ENCODE measurements around the gene RNF152. TPM values are rescaled to one million over a fixed set of nuclear protein-coding genes. Genes with fewer than 3 reads are reported as not detected.

RNF152 gene
- total RNA-seq, 4 donors from 2014 or later = 20.0 to 86.1 (median 33.0) TPM

DNA sequence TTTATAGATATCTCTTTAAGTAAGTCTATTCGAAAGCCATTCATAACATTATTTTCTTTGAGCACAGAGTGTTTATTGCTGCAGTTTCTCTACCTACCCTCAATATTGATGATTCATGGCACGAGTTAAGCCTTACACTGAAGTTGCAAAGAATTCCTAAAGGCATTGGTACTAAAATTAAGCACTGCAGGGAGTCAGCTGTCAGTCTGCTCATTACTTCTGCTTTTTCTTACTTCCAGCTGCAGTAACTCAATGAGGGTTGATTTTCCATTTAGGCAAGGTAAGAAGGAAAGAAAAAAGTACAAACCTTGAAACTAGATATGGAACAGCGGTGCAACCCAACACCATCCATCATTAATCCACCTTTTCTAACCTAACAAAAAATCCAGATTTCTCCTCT lies 65.2 kb downstream of the RNF152 start:
- Histone ChIP-seq H3K27me3 (no peaks in the 10 kb centered on the region), H3K27ac (no peak overlapping the region), H3K4me3 (no peak overlapping the region), H3K36me3 (no peaks in the 10 kb centered on the region), H3K4me1 (no peaks in the 10 kb centered on the region), H3K9me3 (no peaks in the 10 kb centered on the region)
- TF ChIP-seq, protein P1, sequence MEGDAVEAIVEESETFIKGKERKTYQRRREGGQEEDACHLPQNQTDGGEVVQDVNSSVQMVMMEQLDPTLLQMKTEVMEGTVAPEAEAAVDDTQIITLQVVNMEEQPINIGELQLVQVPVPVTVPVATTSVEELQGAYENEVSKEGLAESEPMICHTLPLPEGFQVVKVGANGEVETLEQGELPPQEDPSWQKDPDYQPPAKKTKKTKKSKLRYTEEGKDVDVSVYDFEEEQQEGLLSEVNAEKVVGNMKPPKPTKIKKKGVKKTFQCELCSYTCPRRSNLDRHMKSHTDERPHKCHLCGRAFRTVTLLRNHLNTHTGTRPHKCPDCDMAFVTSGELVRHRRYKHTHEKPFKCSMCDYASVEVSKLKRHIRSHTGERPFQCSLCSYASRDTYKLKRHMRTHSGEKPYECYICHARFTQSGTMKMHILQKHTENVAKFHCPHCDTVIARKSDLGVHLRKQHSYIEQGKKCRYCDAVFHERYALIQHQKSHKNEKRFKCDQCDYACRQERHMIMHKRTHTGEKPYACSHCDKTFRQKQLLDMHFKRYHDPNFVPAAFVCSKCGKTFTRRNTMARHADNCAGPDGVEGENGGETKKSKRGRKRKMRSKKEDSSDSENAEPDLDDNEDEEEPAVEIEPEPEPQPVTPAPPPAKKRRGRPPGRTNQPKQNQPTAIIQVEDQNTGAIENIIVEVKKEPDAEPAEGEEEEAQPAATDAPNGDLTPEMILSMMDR (IDR thresholded peaks at IDR 0.05) = no peak
- no peak for TF ChIP-seq POLR2A (IDR thresholded peaks at IDR 0.05)
- intact Hi-C loops (cut with DNase I; ENCODE audit: low total_unique reads) = no loop called here
- no peak for DNase-seq

GRCh38 chr18:61825386-61825785 lies 67.4 kb downstream of the RNF152 start:
- TF ChIP-seq POLR2A (IDR thresholded peaks at IDR 0.05) = no peak
- TF ChIP-seq, protein P1 (IDR thresholded peaks at IDR 0.05) = no peak
- H3K27ac ChIP-seq = no peak overlapping the region
- no peaks in the 10 kb centered on the region for H3K36me3 ChIP-seq
- H3K27me3 ChIP-seq = no peaks in the 10 kb centered on the region
- no peak overlapping the region for H3K4me3 ChIP-seq
- intact Hi-C loops (cut with DNase I; ENCODE audit: low total_unique reads) = no loop called here
- no peak for DNase-seq
- no peaks in the 10 kb centered on the region for H3K4me1 ChIP-seq
- no peaks in the 10 kb centered on the region for H3K9me3 ChIP-seq

DNA sequence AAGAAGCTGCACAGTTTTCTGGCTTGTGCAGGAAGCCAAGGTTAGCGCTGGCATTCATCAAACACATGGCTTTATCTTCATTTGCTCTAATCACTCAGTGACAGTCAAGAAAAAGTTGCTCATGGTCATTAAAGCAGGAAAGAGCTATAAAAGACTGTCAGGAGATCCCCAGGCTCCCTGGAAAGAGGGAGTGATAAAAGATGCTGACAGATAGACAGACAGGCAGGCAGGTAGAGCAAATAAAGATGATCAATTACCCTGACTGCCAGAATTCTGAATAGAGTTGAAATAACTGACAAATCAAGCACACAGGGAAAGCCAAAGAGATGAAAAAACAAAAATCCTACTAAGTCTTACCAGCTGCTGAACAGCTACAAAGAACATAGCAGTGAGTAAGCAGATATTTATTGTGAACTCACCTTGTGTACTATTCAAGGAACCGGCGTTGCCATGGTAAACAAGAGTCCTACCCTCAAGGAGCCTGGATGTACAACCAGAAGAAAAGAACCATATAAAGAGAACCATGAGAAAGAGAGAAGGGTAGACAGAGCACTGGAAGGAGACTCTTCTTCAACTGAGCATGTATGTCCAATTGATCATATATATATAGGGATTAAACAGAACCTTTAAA lies 68.0 kb downstream of the RNF152 start:
- no peak overlapping the region for H3K4me3 ChIP-seq
- no peaks in the 10 kb centered on the region for H3K4me1 ChIP-seq
- no peaks in the 10 kb centered on the region for H3K27me3 ChIP-seq
- H3K27ac ChIP-seq = no peak overlapping the region
- no peak for DNase-seq
- intact Hi-C loops (cut with DNase I; ENCODE audit: low total_unique reads) = no loop called here
- TF ChIP-seq, protein P1 (IDR thresholded peaks at IDR 0.05) = no peak
- no peaks in the 10 kb centered on the region for H3K9me3 ChIP-seq
- H3K36me3 ChIP-seq = no peaks in the 10 kb centered on the region

- intact Hi-C loops (cut with DNase I; ENCODE audit: low total_unique reads) = no loop called here
- Histone ChIP-seq H3K36me3 (no peaks in the 10 kb centered on the region), H3K27ac (no peak overlapping the region), H3K27me3 (no peaks in the 10 kb centered on the region), H3K4me3 (no peak overlapping the region), H3K9me3 (no peaks in the 10 kb centered on the region), H3K4me1 (no peaks in the 10 kb centered on the region)
- TF ChIP-seq, protein P1 (IDR thresholded peaks at IDR 0.05) = no peak
- no peak for TF ChIP-seq POLR2A (IDR thresholded peaks at IDR 0.05)
- DNase-seq = no peak
Measured at GRCh38 chr18:61823595-61823994, 69.2 kb downstream of the RNF152 start.

- Histone ChIP-seq H3K36me3 (no peaks in the 10 kb centered on the region), H3K27me3 (no peaks in the 10 kb centered on the region), H3K4me1 (no peaks in the 10 kb centered on the region), H3K4me3 (no peak overlapping the region), H3K27ac (no peak overlapping the region), H3K9me3 (no peaks in the 10 kb centered on the region)
- no peak for TF ChIP-seq POLR2A (IDR thresholded peaks at IDR 0.05)
- TF ChIP-seq, protein P1 (IDR thresholded peaks at IDR 0.05) = no peak
- intact Hi-C loops (cut with DNase I; ENCODE audit: low total_unique reads) = no loop called here
- no peak for DNase-seq
Measured at GRCh38 chr18:61822879-61823278, 69.9 kb downstream of the RNF152 start.
